ENCODE data around the gene POLE4.

DNA sequence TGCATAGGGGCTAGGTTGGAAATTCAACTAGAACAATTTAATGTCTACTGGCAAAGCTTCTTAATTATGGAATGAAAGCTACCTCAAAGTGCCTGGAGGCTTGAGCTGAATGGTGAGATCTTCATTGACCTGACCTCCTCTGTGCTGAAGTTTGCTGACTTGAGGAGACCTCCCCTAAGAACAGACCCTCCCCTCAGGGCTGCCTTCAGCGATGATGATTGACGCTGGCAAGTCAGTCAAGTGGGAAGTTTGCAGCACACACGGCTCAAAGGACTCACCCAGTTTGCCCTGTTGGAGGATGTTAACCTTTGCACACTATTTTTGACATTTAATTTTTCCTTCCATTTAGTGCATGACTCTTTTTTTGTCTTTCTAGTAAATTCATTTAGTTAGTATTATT is 17.2 kb upstream of the POLE4 start:
- TF ChIP-seq, protein P1, sequence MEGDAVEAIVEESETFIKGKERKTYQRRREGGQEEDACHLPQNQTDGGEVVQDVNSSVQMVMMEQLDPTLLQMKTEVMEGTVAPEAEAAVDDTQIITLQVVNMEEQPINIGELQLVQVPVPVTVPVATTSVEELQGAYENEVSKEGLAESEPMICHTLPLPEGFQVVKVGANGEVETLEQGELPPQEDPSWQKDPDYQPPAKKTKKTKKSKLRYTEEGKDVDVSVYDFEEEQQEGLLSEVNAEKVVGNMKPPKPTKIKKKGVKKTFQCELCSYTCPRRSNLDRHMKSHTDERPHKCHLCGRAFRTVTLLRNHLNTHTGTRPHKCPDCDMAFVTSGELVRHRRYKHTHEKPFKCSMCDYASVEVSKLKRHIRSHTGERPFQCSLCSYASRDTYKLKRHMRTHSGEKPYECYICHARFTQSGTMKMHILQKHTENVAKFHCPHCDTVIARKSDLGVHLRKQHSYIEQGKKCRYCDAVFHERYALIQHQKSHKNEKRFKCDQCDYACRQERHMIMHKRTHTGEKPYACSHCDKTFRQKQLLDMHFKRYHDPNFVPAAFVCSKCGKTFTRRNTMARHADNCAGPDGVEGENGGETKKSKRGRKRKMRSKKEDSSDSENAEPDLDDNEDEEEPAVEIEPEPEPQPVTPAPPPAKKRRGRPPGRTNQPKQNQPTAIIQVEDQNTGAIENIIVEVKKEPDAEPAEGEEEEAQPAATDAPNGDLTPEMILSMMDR (IDR thresholded peaks at IDR 0.05) = no peak
- no peak for TF ChIP-seq POLR2A (IDR thresholded peaks at IDR 0.05)
